Raji (cell line): ENCODE data around the gene LMO1.

Experiments used
- POLR2A ChIP-seq: IDR thresholded peaks from 2 replicates; pipeline ENCODE4 v1.6.1; 2011; ENCODE audit warnings: low read depth, low read length, control low read depth; ENCODE audit not compliant: insufficient read depth

The LMO1 gene

DNA sequence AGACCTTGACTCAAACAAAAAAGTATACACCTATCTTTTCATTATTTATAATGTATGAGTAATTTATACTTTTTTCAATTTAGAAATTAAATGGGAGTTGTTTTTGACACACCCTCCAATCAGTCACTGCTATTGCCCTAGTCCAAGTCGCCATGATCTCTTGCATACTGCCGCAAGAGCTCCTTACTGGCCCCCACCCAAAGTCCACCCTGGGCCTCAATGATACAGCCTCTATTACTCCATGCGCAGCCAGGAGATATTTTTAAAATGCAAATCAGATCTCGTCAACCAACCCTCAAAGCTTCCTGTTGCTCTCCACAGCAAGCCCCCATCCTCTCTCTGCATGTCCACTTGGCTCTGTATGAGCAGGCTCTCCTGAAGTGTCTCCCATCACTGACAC is 12.8 kb upstream of the LMO1 start:
- no peak for TF ChIP-seq POLR2A

DNA sequence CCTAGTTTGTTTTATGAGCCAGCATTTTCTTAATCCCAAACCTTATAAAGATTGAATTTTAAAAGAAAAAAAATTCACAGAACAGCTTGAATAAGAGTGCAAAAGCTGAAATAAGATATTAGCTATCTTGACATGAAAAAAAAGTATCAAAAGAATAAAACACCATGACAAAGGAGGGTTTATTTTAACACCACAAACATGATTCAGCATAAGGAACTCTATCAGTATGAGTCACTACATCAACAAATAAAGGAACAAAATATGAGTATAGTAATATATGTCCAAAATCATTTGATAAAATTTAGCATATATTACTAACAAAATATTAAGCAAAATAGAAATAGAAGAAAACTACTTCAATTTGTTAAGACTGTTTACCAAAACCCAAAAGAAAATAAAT is 9.6 kb upstream of the LMO1 start:
- TF ChIP-seq POLR2A = no peak

DNA sequence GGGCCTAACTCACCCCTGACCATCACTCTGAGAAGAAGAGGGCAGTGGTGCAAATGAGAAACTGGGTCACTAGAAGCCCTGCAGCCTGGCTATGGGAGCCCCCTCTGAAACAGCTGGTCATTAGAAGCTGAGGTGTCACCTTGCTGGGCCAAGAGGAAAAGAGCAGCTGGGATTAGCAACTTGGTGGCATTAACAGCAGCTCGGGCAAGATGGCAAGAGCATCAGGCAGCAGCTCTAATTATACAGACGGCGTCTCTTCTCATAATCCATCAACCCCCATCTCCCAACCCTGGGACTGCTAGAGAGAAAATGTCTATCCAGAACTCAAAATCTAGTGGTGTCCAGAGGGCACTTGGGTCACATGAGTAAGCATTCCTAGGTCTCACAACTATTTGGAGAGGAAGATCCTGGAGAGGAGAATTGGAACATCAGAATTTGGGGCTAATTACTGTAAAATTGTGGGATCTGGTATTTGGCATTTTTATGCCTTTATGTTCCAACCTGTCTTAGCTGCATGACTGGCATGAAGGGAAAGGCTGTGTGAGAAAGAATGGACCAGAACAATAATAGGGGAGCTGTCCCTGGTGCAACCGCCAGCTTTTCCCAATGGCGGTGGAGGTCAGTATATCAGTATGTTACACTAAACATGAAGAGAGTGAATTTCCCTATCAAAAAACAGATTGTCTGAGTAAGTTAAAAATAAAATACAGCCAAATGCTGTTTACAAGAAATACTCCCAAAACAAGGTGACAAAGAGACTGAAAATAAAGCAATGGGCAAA is 7.6 kb upstream of the LMO1 start:
- TF ChIP-seq POLR2A = no peak

DNA sequence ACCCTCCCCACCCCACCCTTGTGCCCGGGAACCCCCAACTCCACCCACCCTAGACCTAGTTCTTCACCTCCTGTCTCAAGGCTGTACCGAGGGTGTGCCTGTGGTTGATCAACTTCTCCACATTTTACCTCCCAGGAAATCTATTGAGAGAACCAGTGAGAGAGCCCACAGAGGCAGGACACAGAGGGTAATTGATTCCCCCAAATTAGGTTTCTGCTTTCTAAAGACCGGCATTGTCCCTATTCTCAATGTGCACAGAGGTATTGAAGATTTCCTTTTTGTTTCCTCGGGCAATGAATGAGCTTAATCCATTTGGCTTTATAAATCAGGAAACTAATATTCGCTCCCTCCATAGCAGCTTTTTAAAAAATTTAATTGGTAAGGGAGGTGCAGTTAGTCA is 6.0 kb upstream of the LMO1 start:
- no peak for TF ChIP-seq POLR2A

DNA sequence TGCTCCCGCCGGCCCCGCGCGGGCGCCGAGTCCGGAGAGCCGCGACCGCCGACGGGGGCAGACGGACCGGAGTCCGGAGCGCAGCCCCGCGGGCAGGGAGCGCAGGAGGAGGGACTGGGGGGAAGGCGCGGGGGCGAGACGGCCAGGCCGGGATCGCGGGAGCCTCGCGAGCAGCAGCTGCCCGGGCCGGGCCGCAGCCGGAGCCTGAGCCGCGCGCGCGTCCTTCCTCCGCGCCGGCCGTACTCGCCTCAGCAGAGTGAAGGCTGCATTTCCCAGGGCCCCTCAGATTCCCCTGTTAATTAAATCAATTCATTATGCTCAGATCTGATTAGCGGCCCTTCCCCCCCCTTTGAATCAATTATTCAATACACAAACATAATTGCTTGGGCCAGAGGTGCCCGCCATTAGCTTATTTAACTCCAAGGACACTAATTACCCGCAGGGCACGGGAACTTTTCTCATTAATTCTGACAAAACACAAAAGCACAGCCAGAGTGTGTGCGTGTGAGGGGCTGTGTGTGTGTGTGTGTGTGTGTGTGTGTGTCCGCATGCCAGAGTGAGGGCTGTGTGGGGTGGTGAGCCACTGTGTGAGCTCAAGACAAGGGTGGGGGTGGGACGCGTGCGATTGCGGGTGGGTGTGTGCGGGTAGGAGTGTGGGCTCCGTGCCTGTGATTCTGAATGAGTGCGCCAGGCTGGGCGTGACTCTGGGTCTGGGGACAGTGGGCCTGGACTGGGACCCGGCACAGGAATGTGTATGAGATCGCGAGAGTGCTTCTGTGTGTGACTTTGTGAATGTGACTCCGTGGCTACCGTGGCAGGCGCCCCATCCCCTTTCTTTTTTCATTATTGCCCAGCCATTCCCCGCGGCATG is 5.1 kb upstream of the LMO1 start:
- no peak for TF ChIP-seq POLR2A

DNA sequence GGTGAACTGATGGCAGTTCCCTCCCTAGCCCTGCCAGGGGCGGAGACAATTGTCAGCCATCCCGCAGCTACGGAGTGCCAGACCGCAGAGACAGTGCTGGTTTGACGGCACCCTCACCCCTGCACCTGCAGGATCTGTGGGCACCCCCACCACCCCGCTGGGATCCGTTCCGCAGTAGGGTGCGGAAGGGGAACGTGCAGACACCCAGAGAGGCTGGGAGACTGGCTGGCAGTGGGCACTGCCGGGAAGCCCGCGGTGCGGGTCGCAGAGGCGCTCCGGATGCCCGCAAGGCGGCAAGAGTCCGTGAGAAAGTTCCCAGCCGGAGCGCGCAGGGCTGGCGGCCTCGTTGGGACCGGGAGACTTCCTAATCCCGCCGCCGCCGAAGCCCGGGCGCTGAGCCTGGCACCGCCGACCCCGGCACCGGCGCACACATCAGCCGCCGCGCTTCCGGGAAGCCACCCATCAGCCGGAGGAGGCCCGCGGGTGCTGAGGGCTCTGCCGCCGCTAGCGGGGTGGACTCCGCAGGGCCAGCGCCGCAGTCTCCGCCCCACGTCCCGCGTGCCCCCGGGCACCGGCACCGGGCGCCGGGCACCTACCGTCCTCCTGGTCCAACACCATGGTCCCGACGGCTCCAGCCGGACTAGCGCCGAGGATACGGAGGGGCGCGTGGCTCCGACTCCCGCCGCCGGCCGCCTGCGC is 4.3 kb upstream of the LMO1 start:
- no peak for TF ChIP-seq POLR2A

DNA sequence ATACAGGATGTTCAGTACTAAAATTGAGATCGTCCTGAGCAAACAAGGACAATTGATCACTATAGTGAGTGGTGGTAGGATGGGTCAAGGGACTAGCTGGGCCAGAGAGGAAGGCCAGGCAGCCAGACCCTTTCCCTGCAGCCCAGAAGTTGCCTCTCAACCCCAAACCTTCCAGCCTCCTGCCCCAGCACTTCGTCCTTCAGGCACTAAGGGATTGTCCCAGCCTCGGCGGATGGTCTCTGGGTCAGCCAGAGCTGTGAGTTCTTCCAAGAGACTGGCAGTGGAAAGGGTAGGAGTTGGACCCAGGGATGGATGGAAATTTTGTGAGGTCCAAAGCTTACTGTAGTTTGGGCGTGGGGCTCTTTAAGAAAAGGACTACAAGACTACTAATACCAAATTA is 3.6 kb upstream of the LMO1 start:
- TF ChIP-seq POLR2A = no peak

DNA sequence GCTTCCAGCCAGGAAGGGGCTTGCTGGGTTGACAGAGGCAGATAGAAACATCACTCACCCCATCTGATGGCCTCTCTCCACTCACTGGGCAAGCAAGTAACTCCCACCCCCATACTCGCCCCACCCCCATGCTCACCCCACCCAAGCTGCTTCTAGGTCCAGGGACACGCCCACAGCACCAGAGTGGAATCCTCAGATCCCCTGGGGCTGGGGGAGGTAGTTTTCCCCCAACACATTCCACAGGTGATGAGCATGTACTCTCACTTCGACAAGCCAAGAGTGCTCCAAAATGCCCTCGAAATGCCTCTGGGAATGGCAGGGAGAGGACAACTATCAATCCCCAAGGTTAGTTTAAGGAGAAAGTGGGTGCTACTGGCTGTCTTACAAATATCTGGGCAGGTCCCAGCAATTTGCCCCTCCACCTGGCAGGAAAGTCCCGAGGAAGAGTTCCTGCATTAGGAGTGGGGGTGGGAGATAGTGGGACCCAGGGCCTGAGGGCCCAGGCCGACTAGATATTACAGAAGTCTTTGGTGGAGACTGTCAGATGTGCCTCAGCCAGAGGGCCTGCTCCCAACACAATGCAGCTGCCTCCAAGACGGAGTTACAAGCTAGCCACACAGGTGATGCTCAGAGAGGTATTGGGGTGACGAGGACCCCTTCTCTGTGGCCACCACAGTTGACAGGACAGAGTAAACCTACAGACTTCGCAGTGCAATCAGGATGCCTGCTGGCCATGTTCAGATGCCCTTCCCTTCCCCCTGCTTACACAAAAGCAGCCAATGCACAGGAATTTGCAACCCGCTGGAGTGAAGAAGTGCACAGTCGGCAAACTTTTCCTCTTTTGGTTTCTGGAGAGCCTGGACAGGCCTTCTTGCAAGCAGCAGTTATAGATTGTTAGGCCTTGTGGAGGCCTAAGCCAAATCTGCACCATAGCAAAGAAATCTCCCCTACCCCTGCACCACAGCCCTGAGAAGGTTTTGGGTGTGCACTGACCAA is 2.9 kb upstream of the LMO1 start:
- no peak for TF ChIP-seq POLR2A

DNA sequence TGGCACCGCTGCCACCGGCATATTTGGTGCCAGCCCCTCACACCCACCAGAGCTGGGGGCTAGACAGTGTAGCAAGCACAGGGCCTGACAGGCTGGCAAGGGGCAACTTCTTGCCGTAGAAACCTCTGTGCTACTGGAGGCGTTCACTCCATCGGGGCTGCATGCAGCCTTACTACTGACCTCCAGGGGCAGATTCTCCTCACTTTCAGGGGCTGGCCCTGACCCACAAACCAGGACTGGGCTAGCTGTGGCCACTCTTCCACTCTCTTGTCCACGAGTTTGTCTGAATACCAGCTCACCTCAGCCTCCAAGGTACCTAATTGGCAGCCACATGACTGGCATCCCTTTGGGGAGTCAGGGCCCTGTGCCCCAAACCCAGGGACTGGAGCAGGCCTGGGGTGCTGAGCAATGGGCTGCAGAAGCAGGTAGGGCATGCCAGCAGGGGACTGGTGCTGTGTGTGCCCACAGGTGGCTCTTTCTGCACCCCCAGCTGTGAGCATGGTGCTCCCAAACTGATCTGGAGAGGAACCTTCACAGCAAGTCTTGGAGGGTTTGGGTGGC is 2.1 kb upstream of the LMO1 start:
- TF ChIP-seq POLR2A = no peak

DNA sequence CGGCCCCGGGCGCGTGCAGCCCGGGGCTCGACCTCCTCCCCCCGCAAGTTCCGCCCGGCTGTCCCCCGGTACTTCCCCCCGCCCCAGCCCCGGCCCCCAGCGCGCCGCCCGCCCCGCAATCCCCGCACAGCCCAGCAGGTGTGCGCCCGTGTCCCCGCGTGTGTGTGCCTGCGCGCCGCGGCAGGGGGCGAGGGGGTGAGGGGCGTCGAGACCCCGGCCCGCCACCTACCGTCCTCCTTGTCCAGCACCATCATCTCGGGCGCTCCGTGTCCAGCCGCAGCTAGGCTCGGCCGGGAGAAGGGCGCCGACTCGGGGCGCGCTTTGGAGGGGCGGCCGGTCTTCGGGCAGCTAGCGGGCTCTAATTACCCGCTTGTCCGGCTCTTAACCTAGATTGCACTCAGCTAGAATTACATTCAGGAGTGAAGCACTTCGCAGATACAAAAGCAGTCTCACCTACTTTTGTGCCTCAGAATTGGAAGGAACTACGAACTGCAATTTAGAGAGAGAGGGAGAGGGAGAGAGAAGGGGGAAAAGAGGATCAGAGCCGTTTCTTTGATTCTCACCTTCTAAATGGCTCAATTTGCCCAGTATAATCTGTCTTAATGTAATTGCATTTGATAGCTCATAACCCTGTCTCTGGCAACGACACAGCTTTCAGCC is 439 bp downstream of the LMO1 start:
- TF ChIP-seq POLR2A = no peak

DNA sequence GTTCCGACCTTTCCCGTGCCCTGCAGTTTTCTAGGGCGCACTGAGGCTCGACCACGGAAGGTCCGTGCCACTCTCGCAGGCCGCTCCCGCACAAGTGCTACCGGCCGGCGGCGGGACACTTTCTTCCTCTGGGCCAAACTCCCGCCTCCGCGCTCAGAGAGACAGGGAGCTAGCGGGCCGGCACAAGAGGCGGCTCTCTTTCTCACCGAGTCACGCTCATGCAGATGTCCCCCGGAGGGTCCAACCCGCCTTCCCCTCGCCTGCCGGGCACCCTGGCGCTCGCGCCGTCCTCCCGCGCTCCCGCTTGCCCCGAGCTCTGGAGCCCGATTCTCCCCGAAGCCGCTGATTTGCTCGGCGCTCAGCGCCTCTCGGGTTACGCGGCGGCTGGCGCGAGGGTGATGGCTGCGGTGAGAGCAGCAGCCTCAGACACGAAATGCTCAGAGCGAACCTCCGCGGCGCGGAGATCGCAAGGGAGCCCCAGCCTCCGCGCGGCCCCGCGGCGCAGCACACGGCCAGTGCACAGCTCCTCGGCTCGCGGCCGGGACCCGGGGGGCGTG is 1.0 kb downstream of the LMO1 start:
- no peak for TF ChIP-seq POLR2A

DNA sequence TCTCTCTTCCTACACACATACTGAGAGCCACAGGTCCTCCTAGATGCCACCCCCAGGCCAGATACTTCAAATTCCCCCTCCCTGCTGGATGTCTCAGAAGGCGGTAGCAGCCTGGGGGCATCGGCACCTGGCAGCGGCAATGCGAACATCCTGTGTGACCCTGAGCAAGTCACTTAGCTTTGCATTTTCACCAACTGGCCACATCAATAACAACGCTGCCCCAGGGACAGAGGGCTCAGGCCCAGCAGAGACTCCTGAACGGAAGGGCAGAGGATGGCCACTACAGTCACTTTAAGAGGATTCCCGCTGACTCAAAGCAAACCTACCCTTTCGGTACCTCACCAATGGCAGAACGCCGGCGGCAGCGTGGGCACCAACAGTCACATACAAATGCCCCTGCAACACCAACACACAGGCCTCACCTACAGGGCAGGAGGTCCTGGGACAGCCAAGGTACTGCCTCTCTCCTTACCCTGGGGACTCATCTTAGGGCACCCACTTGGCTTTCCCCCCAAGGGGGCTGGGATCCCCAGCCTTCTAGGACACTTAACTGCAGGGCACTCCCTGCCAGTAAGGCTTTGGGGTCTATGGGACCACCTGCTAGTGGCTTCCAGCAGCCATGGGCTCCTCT is 1.6 kb downstream of the LMO1 start:
- no peak for TF ChIP-seq POLR2A

DNA sequence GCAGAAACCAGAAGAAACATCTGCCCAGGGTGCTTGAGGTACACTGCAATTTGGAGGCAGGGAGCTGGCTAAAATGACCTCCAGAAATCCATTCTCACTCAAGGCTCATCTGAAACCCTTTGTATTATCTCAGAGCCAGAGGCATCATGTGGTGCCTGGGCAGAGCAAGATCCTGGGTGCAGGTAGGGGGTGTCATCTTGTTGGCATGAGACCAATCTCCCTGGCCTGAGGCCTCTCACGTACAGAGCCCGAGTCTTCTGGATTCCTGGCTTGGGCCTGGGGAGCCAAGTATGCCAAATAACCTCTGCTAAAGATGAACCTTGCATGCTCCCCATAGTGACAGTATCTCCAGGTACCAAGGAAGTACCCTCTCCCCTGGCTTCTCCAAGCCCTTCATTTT is 2.4 kb downstream of the LMO1 start:
- TF ChIP-seq POLR2A = no peak
